Endothelial cell of umbilical vein (primary cell): ENCODE measurements around the gene CD80. TPM values are rescaled to one million over a fixed set of nuclear protein-coding genes. Genes with fewer than 3 reads are reported as not detected.

ENCODE experiments used
- BruUV-seq: library from RNA; stranded (reverse); fragments of 400-500 nt; replicated peaks from 2 replicates; lab custom pipeline; 2021; lab: Mats Ljungman, UMichigan
- CTCF ChIA-PET: fragments of 300-600, 350-600 bp; sonication (Branson Sonifier 250); formaldehyde crosslinking; loops from one replicate; lab custom pipeline; 2021; ENCODE audit warnings: antibody characterized with exemption, inconsistent platforms; lab: Charles Lee
- POLR2A ChIA-PET: fragments of 300-600, 350-600 bp; sonication (Branson Sonifier 250); formaldehyde crosslinking; loops from one replicate; lab custom pipeline; 2021; ENCODE audit warnings: antibody characterized with exemption, inconsistent platforms; lab: Charles Lee
- DNase-seq: peaks from one replicate; pipeline ENCODE4 v3.0.0-alpha.2; 2011; ENCODE audit warnings: low read depth, low spot score
- FAIRE-seq: peaks from 2 replicates; lab custom pipeline; 2011; peaks lifted over from hg19 to GRCh38; lab: Jason Lieb, UNC
- H2AFZ ChIP-seq: 2 replicates; pipeline ENCODE4 v1.6.0; 2012; ENCODE audit warnings: low read depth, low read length, control low read depth, inconsistent platforms
- H3K27ac ChIP-seq: 2 replicates; pipeline ENCODE4 v1.5.1; 2011; ENCODE audit warnings: low read depth, mild to moderate bottlenecking, control low read depth, low read length, moderate library complexity; ENCODE audit not compliant: insufficient read depth
- H3K27me3 ChIP-seq, 2 experiments: 2 replicates each; pipeline versions ENCODE4 v1.6.0 to v1.6.1; 2011; ENCODE audit warnings: low read length in 2 of 2, mixed read lengths in 1 of 2; ENCODE audit not compliant: control insufficient read depth in 2 of 2, insufficient read depth in 2 of 2
- H3K36me3 ChIP-seq, 2 experiments: 2 replicates in 1 of 2; 3 replicates in 1 of 2; pipeline ENCODE4 v1.5.1; 2011; ENCODE audit warnings: low read length in 2 of 2, mild to moderate bottlenecking in 1 of 2, moderate library complexity in 1 of 2; ENCODE audit not compliant: control insufficient read depth in 2 of 2, insufficient read depth in 2 of 2; ENCODE audit errors: extremely low read depth in 1 of 2
- H3K4me1 ChIP-seq: 3 replicates; pipeline ENCODE4 v1.5.1; 2011; ENCODE audit warnings: mild to moderate bottlenecking, low read length; ENCODE audit not compliant: control insufficient read depth, insufficient read depth; ENCODE audit errors: extremely low read depth
- H3K4me2 ChIP-seq: 2 replicates; pipeline ENCODE4 v1.6.1; 2011; ENCODE audit warnings: low read length, control low read depth, mixed read lengths; ENCODE audit not compliant: insufficient read depth
- H3K4me3 ChIP-seq, 3 experiments: fragments of 200-600 bp in 1 of 3; sonication (generic), shearing (Covaris generic) in 1 of 3; replicated peaks in 1 of 3; 2 replicates each; pipeline ENCODE4 v1.5.1; 2011 to 2016; ENCODE audit warnings: control low read depth in 3 of 3, low read length in 3 of 3, mild to moderate bottlenecking in 2 of 3, inconsistent platforms in 1 of 3, low read depth in 1 of 3, moderate library complexity in 1 of 3; ENCODE audit not compliant: insufficient read depth in 1 of 3
- H3K79me2 ChIP-seq: 2 replicates; pipeline ENCODE4 v1.6.0; 2012; ENCODE audit warnings: low read length, inconsistent platforms; ENCODE audit not compliant: control insufficient read depth, insufficient read depth
- H3K9ac ChIP-seq: replicated peaks from 2 replicates; pipeline ENCODE3; 2011; ENCODE audit warnings: low read length, control low read depth; ENCODE audit not compliant: insufficient read depth; ENCODE audit errors: extremely low read depth
- H3K9me1 ChIP-seq: replicated peaks from 3 replicates; pipeline ENCODE4 v1.6.0; 2011; ENCODE audit warnings: mild to moderate bottlenecking, low read length; ENCODE audit not compliant: control insufficient read depth, insufficient read depth; ENCODE audit errors: extremely low read depth
- H3K9me3 ChIP-seq: replicated peaks from 2 replicates; pipeline ENCODE4 v1.5.1; 2012; ENCODE audit warnings: low read length, inconsistent platforms; ENCODE audit not compliant: control insufficient read depth, insufficient read depth
- H4K20me1 ChIP-seq: replicated peaks from 2 replicates; pipeline ENCODE3; 2011; ENCODE audit warnings: mild to moderate bottlenecking, low read length; ENCODE audit not compliant: control insufficient read depth, insufficient read depth; ENCODE audit errors: extremely low read depth
- CTCF ChIP-seq, 2 donors: IDR thresholded peaks; 1 replicate in 1 of 2; 2 replicates in 1 of 2; pipeline ENCODE4 v1.5.1; 2011; ENCODE audit warnings: low read length in 2 of 2, mild to moderate bottlenecking in 2 of 2, moderate library complexity in 2 of 2, control low read depth in 1 of 2, inconsistent platforms in 1 of 2, low read depth in 1 of 2; ENCODE audit not compliant: insufficient read depth in 1 of 2; ENCODE audit errors: extremely low read depth in 1 of 2
- EZH2 ChIP-seq: IDR thresholded peaks from 2 replicates; pipeline ENCODE4 v1.6.1; 2012; ENCODE audit warnings: borderline replicate concordance, low read depth, mild to moderate bottlenecking, moderate library complexity, low read length, inconsistent platforms; ENCODE audit not compliant: severe bottlenecking
- FOS ChIP-seq: IDR thresholded peaks from 2 replicates; pipeline ENCODE4 v1.6.1; 2011; ENCODE audit warnings: mild to moderate bottlenecking, low read length, moderate library complexity, borderline replicate concordance; ENCODE audit not compliant: insufficient read depth
- GATA2 ChIP-seq: IDR thresholded peaks from 2 replicates; pipeline ENCODE4 v1.7.0; 2011; ENCODE audit warnings: low read depth, mild to moderate bottlenecking, moderate library complexity, mixed read lengths, low read length; ENCODE audit not compliant: insufficient read length, insufficient read depth
- JUN ChIP-seq: IDR thresholded peaks from 2 replicates; pipeline ENCODE4 v1.6.1; 2011; ENCODE audit warnings: borderline replicate concordance, low read depth; ENCODE audit not compliant: insufficient read length, insufficient read depth
- MYC ChIP-seq: IDR thresholded peaks from one replicate; pipeline ENCODE4 v1.6.1; 2011; ENCODE audit warnings: mild to moderate bottlenecking, low read depth, low read length
- POLR2A ChIP-seq: IDR thresholded peaks from 2 replicates; pipeline ENCODE4 v1.6.1; 2012; ENCODE audit warnings: low read depth, mild to moderate bottlenecking, control low read depth, low read length
- POLR2AphosphoS5 ChIP-seq: IDR thresholded peaks from 2 replicates; pipeline ENCODE4 v1.6.1; 2012; ENCODE audit warnings: low read depth, mild to moderate bottlenecking, control low read depth, low read length, moderate library complexity; ENCODE audit not compliant: insufficient read depth
- dilution Hi-C: fragments of 300-500 bp; cut with MboI; formaldehyde crosslinking; loops from one replicate; pipeline ENCODE4 v1.15.0; 2019; ENCODE audit warnings: low sequenced_read_pairs; ENCODE audit not compliant: extremely low pct_ligation_motif_present
- intact Hi-C: fragments of 100-400 bp; cut with micrococcal nuclease; formaldehyde crosslinking; loops from one replicate; pipeline ENCODE4 v1.10.0; 2022
- polyA plus RNA-seq, 4 experiments: library from polyadenylated mRNA; depleted of rRNA in 3 of 4; stranded (reverse) in 3 of 4; unstranded in 1 of 4; fragments of >200 nt; gene quantifications; 2 replicates each; pipeline versions ENCODE4 v1.2.1 to v1.2.3, GENCODE V29; 2011 to 2012; ENCODE audit warnings: missing spikeins in 1 of 4
- total RNA-seq: library from RNA; stranded (reverse); gene quantifications from 2 replicates; pipeline ENCODE4 v1.2.3, GENCODE V29; 2021
- TF ChIP-seq, protein P1 (sequence below): IDR thresholded peaks from 2 replicates; pipeline ENCODE4 v1.6.1; 2011; ENCODE audit not compliant: insufficient read depth, insufficient read length

Gene CD80
- total and polyA plus RNA-seq, 2 donors (not counting 3 experiments of a cell fraction or from before 2014, with no cell fraction given) = not detected

GRCh38 chr3:119588112-119588511, 28.7 kb upstream of the CD80 start:
- H3K9ac ChIP-seq = no peak overlapping the region
- ChIA-PET CTCF (no interaction called here), POLR2A (no interaction called here)
- no peaks in the 10 kb centered on the region for H4K20me1 ChIP-seq
- H3K27me3 ChIP-seq = no peaks in the 10 kb centered on the region
- no peaks in the 10 kb centered on the region for H3K9me3 ChIP-seq
- no peak for TF ChIP-seq EZH2
- TF ChIP-seq, protein P1, sequence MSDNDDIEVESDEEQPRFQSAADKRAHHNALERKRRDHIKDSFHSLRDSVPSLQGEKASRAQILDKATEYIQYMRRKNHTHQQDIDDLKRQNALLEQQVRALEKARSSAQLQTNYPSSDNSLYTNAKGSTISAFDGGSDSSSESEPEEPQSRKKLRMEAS = no peak
- no peak for TF ChIP-seq FOS
- TF ChIP-seq MYC = no peak
- TF ChIP-seq JUN = no peak
- no peak for TF ChIP-seq CTCF (IDR thresholded peaks at IDR 0.05; ENCODE audit: extremely low read depth in 1 of 2, insufficient read depth in 1 of 2, low read depth in 1 of 2, low read length in 2 of 2)
- no peak for TF ChIP-seq GATA2
- TF ChIP-seq POLR2AphosphoS5 = no peak
- TF ChIP-seq POLR2A = no peak
- no peaks in the 10 kb centered on the region for H3K9me1 ChIP-seq
- no peak overlapping the region for H3K27ac ChIP-seq
- no peaks in the 10 kb centered on the region for H3K79me2 ChIP-seq
- H3K4me1 ChIP-seq = no peaks in the 10 kb centered on the region
- intact Hi-C loops = no loop called here
- DNase-seq (no peak), FAIRE-seq (no peak)
- H3K36me3 ChIP-seq = no peaks in the 10 kb centered on the region
- dilution Hi-C loops = no loop called here
- no TSS peak for BruUV-seq
- no peak overlapping the region for H3K4me2 ChIP-seq
- no peak overlapping the region for H3K4me3 ChIP-seq
- H2AFZ ChIP-seq = no peak overlapping the region
